ENCODE measurements around the gene ANKRD12.

GRCh38 chr18:9232977-9233376, 96.4 kb downstream of the ANKRD12 start:
- TF ChIP-seq CTCF (conservative IDR thresholded peaks at IDR 0.05; ENCODE audit: low read depth, low read length) = no peak
- TF ChIP-seq EZH2 (IDR thresholded peaks at IDR 0.05; ENCODE audit: low read length, unreplicated experiment) = no peak
